Cardiac fibroblast (primary cell): ENCODE data around the gene FOXO6.

Experiments
- DNase-seq, 2 donors: peaks; one replicate each; pipeline versions ENCODE4 v3.0.0 to v3.0.0-alpha.2; 2010; ENCODE audit warnings: low read depth in 2 of 2
- H3K4me3 ChIP-seq, 2 donors: replicated peaks in 1 of 2; 1 replicate in 1 of 2; 2 replicates in 1 of 2; pipeline ENCODE4 v1.5.1; 2011; ENCODE audit warnings: low read depth in 2 of 2, low read length in 2 of 2, mild to moderate bottlenecking in 2 of 2, moderate library complexity in 1 of 2
- TF ChIP-seq, protein P1 (sequence below): IDR thresholded peaks from one replicate; pipeline ENCODE4 v1.5.1; 2011; ENCODE audit warnings: low read depth, mild to moderate bottlenecking, low read length, inconsistent platforms

Gene FOXO6

GRCh38 chr1:41360786-41361494 is at the start of gene FOXO6:
FOXO6 (plus strand) TSS chr1:41361434.
- peak within 1 kb of the TSS; percentile 29 to 51 for H3K4me3 ChIP-seq
- TF ChIP-seq, protein P1, sequence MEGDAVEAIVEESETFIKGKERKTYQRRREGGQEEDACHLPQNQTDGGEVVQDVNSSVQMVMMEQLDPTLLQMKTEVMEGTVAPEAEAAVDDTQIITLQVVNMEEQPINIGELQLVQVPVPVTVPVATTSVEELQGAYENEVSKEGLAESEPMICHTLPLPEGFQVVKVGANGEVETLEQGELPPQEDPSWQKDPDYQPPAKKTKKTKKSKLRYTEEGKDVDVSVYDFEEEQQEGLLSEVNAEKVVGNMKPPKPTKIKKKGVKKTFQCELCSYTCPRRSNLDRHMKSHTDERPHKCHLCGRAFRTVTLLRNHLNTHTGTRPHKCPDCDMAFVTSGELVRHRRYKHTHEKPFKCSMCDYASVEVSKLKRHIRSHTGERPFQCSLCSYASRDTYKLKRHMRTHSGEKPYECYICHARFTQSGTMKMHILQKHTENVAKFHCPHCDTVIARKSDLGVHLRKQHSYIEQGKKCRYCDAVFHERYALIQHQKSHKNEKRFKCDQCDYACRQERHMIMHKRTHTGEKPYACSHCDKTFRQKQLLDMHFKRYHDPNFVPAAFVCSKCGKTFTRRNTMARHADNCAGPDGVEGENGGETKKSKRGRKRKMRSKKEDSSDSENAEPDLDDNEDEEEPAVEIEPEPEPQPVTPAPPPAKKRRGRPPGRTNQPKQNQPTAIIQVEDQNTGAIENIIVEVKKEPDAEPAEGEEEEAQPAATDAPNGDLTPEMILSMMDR = no peak
- DNase-seq = peak; percentile 95 to 97

GRCh38 chr1:41312991-41313645 is 48.1 kb upstream of the FOXO6 start:
- H3K4me3 ChIP-seq = no peak overlapping the region
- DNase-seq = peak; percentile 15 to 56
- TF ChIP-seq, protein P1 = no peak

- TF ChIP-seq, protein P1 = peak; percentile 62
- peak; percentile 26 to 34 for DNase-seq
- H3K4me3 ChIP-seq = no peak overlapping the region
Observed at GRCh38 chr1:41313661-41314131, 47.5 kb upstream of the FOXO6 start.

GRCh38 chr1:41314376-41315145 is 46.7 kb upstream of the FOXO6 start:
- no peak overlapping the region for H3K4me3 ChIP-seq
- peak in 1 of 2 donors; percentile 8 for DNase-seq
- TF ChIP-seq, protein P1 = no peak

DNA sequence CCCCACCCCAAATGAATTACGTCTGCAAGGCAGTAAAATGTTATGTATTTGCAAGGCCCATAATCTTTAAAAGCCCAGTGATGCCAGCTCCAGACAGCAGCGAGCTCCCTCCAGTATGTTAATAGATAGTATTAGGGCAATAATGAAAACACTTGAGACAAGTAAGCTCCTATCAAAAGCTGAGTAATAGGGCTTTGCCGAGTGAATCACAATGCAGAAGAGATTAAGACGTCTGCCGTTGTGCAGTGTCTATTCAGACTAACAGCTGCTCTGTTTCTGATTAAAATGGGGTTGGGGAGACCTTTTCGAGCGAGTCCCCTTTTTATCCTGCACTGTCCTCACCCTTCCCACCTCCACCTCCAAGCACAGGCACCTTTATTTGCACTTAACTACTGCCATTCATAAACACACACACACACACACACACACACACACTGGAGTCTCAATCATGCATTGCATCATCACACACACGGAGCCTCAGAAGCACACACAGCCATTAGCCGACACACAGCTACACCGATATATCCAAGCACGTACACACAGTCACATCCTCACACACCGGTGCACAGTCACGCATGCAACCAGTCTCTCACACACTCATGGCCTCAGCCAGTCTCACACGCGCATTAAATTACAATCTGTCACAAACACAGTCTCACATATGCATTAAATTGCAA is 46.0 kb upstream of the FOXO6 start:
- peak; percentile 54 to 71 for DNase-seq
- TF ChIP-seq, protein P1 = no peak
- H3K4me3 ChIP-seq = no peak overlapping the region

GRCh38 chr1:41315871-41316270 is 45.4 kb upstream of the FOXO6 start:
- DNase-seq = no peak
- TF ChIP-seq, protein P1 = no peak
- H3K4me3 ChIP-seq = no peak overlapping the region
